HG03095 (cell line): ENCODE data around the gene ARHGAP40.

Experiments used
- ATAC-seq: cut with Tn5 transposase; IDR thresholded peaks from one replicate; pipeline ENCODE4 v1.9.1; 2021; ENCODE audit warnings: moderate library complexity; ENCODE audit not compliant: unreplicated experiment

ARHGAP40 gene

GRCh38 chr20:38601216-38602184 is at the start of gene ARHGAP40:
ARHGAP40 (plus strand) TSS chr20:38601809.
- ATAC-seq: no peak

- no peak for ATAC-seq
Measured at GRCh38 chr20:38554986-38555385, 46.6 kb upstream of the ARHGAP40 start.

GRCh38 chr20:38555395-38555794 is 46.2 kb upstream of the ARHGAP40 start:
- no peak for ATAC-seq

- no peak for ATAC-seq
Measured at GRCh38 chr20:38557174-38557573, 44.4 kb upstream of the ARHGAP40 start.

- ATAC-seq: no peak
Measured at GRCh38 chr20:38558596-38559360, 42.8 kb upstream of the ARHGAP40 start.

GRCh38 chr20:38559764-38560163 is 41.8 kb upstream of the ARHGAP40 start:
- no peak for ATAC-seq

GRCh38 chr20:38563802-38564431 is 37.7 kb upstream of the ARHGAP40 start:
- ATAC-seq: no peak

- no peak for ATAC-seq
Measured at GRCh38 chr20:38564680-38565079, 36.9 kb upstream of the ARHGAP40 start.

GRCh38 chr20:38566036-38566598 is 35.5 kb upstream of the ARHGAP40 start:
- no peak for ATAC-seq

GRCh38 chr20:38569747-38570525 is 31.7 kb upstream of the ARHGAP40 start:
- no peak for ATAC-seq

- no peak for ATAC-seq
Measured at GRCh38 chr20:38573413-38573812, 28.2 kb upstream of the ARHGAP40 start.

- no peak for ATAC-seq
Measured at GRCh38 chr20:38579219-38579910, 22.2 kb upstream of the ARHGAP40 start.

- no peak for ATAC-seq
Measured at GRCh38 chr20:38579921-38580320, 21.7 kb upstream of the ARHGAP40 start.

- ATAC-seq: no peak
Measured at GRCh38 chr20:38581013-38581412, 20.6 kb upstream of the ARHGAP40 start, which contains the start of gene ADIG. ADIG (plus strand) TSS chr20:38581197; CDS start chr20:38581251, 54 bp downstream.

- no peak for ATAC-seq
Measured at GRCh38 chr20:38581830-38582358, 19.7 kb upstream of the ARHGAP40 start.

- no peak for ATAC-seq
Measured at GRCh38 chr20:38583306-38583705, 18.3 kb upstream of the ARHGAP40 start.

GRCh38 chr20:38584099-38584763 is 17.4 kb upstream of the ARHGAP40 start:
- no peak for ATAC-seq

GRCh38 chr20:38585404-38586180 is 16.0 kb upstream of the ARHGAP40 start:
- ATAC-seq: no peak
